H1 (cell line): ENCODE results near the gene RAD51B. TPM values are rescaled to one million over a fixed set of nuclear protein-coding genes. Genes with fewer than 3 reads are reported as not detected.

Source experiments
- CTCF ChIA-PET: fragments of 300-600 bp; sonication (Branson Sonifier 250); formaldehyde crosslinking; loops from one replicate; lab custom pipeline; 2021; ENCODE audit not compliant: partially characterized antibody; lab: Charles Lee
- POLR2A ChIA-PET: fragments of 300-600 bp; sonication (Branson Sonifier 250); formaldehyde crosslinking; loops from one replicate; lab custom pipeline; 2021; ENCODE audit warnings: inconsistent platforms; ENCODE audit not compliant: partially characterized antibody; lab: Charles Lee
- DNase-seq, 2 experiments: peaks; one replicate each; pipeline versions ENCODE4 v3.0.0 to v3.0.0-alpha.2; 2010 to 2022; ENCODE audit warnings: low spot score in 2 of 2, low read depth in 1 of 2, mixed read lengths in 1 of 2
- FAIRE-seq: peaks from 2 replicates; lab custom pipeline; 2011; peaks lifted over from hg19 to GRCh38; lab: Jason Lieb, UNC
- H2AFZ ChIP-seq: 2 replicates; pipeline ENCODE4 v1.8.1; 2012; ENCODE audit warnings: low read length, inconsistent platforms
- H2AK5ac ChIP-seq: 2 replicates; pipeline ENCODE4 v1.6.1; 2013; ENCODE audit warnings: low read depth, low read length
- H2BK120ac ChIP-seq: replicated peaks from 2 replicates; pipeline ENCODE3; 2013; ENCODE audit warnings: low read depth, low read length, inconsistent platforms
- H2BK12ac ChIP-seq: 2 replicates; pipeline ENCODE4 v1.6.1; 2013; ENCODE audit warnings: low read depth, low read length
- H2BK15ac ChIP-seq: 2 replicates; pipeline ENCODE4 v1.6.1; 2013; ENCODE audit warnings: low read length
- H2BK20ac ChIP-seq: 2 replicates; pipeline ENCODE4 v1.6.1; 2013; ENCODE audit warnings: low read length
- H2BK5ac ChIP-seq: 2 replicates; pipeline ENCODE4 v1.6.1; 2013; ENCODE audit warnings: low read depth, low read length
- H3K14ac ChIP-seq: 2 replicates; pipeline ENCODE4 v1.6.1; 2013; ENCODE audit warnings: inconsistent platforms; ENCODE audit not compliant: insufficient read length
- H3K18ac ChIP-seq: 2 replicates; pipeline ENCODE4 v1.6.1; 2013; ENCODE audit warnings: low read length; ENCODE audit errors: extremely low read depth
- H3K23ac ChIP-seq: 2 replicates; pipeline ENCODE4 v1.6.1; 2013; ENCODE audit warnings: inconsistent platforms; ENCODE audit not compliant: insufficient read length
- H3K23me2 ChIP-seq: 2 replicates; pipeline ENCODE4 v1.6.1; 2013; ENCODE audit warnings: low read depth, low read length
- H3K27ac ChIP-seq: 2 replicates; pipeline ENCODE4 v1.6.1; 2011; ENCODE audit warnings: low read depth, low read length, inconsistent platforms
- H3K27me3 ChIP-seq, 4 experiments: replicated peaks in 1 of 4; 1 replicate in 1 of 4; 2 replicates in 3 of 4; pipeline versions ENCODE4 v1.6.1 to v1.8.1; 2011 to 2013; ENCODE audit warnings: low read length in 3 of 4, mild to moderate bottlenecking in 3 of 4, inconsistent platforms in 2 of 4, mixed read lengths in 2 of 4, moderate library complexity in 1 of 4; ENCODE audit not compliant: control insufficient read depth in 3 of 4, insufficient read depth in 3 of 4; ENCODE audit errors: extremely low read depth in 1 of 4
- H3K36me3 ChIP-seq, 4 experiments: 2 replicates each; pipeline versions ENCODE4 v1.6.1 to v1.8.1; 2011 to 2013; ENCODE audit warnings: mild to moderate bottlenecking in 4 of 4, low read length in 3 of 4, moderate library complexity in 2 of 4, control low read depth in 1 of 4, inconsistent platforms in 1 of 4; ENCODE audit not compliant: insufficient read depth in 4 of 4, control insufficient read depth in 2 of 4
- H3K4ac ChIP-seq: replicated peaks from 2 replicates; pipeline ENCODE3; 2013; ENCODE audit warnings: low read length, low read depth, mixed read lengths, inconsistent platforms; ENCODE audit not compliant: insufficient read length
- H3K4me1 ChIP-seq, 4 experiments: replicated peaks in 1 of 4; 1 replicate in 1 of 4; 2 replicates in 3 of 4; pipeline versions ENCODE4 v1.6.1 to v1.8.1; 2011 to 2013; ENCODE audit warnings: low read length in 3 of 4, inconsistent platforms in 2 of 4, mixed read lengths in 1 of 4; ENCODE audit not compliant: insufficient read depth in 4 of 4, control insufficient read depth in 3 of 4
- H3K4me2 ChIP-seq, 2 experiments: 2 replicates each; pipeline versions ENCODE4 v1.6.1 to v1.8.1; 2011 to 2013; ENCODE audit warnings: low read depth in 2 of 2, low read length in 2 of 2, control low read depth in 1 of 2, inconsistent platforms in 1 of 2, mild to moderate bottlenecking in 1 of 2; ENCODE audit not compliant: insufficient read depth in 1 of 2
- H3K4me3 ChIP-seq, 4 experiments: fragments of 200-600, 300-600 bp in 1 of 4; sonication (generic), shearing (Covaris generic), sonication (Bioruptor Twin) in 1 of 4; 2 replicates each; pipeline versions ENCODE4 v1.5.1 to v1.8.1; 2011 to 2016; ENCODE audit warnings: low read length in 4 of 4, low read depth in 3 of 4, control low read depth in 2 of 4, inconsistent platforms in 2 of 4, mild to moderate bottlenecking in 2 of 4, mixed read lengths in 1 of 4, moderate library complexity in 1 of 4; ENCODE audit not compliant: insufficient read depth in 2 of 4; ENCODE audit errors: extremely low read depth in 1 of 4
- H3K56ac ChIP-seq: replicated peaks from 2 replicates; pipeline ENCODE3; 2013; ENCODE audit warnings: low read depth, mild to moderate bottlenecking, mixed read lengths, low read length, inconsistent platforms; ENCODE audit not compliant: insufficient read length
- H3K79me1 ChIP-seq: 2 replicates; pipeline ENCODE4 v1.6.1; 2013; ENCODE audit warnings: low read depth, low read length, control low read depth
- H3K79me2 ChIP-seq, 2 experiments: 2 replicates each; pipeline versions ENCODE4 v1.6.1 to v1.8.1; 2012 to 2013; ENCODE audit warnings: low read length in 2 of 2, mild to moderate bottlenecking in 2 of 2, inconsistent platforms in 1 of 2; ENCODE audit not compliant: insufficient read depth in 2 of 2, control insufficient read depth in 1 of 2
- H3K9ac ChIP-seq, 4 experiments: replicated peaks in 1 of 4; 1 replicate in 1 of 4; 2 replicates in 3 of 4; pipeline versions ENCODE4 v1.6.1 to v1.8.1; 2011 to 2013; ENCODE audit warnings: low read depth in 3 of 4, low read length in 3 of 4, control low read depth in 2 of 4, mild to moderate bottlenecking in 2 of 4, moderate library complexity in 2 of 4, inconsistent platforms in 1 of 4; ENCODE audit errors: extremely low read depth in 1 of 4
- H3K9me3 ChIP-seq, 2 experiments: 2 replicates each; pipeline versions ENCODE4 v1.6.1 to v1.8.1; 2012 to 2013; ENCODE audit warnings: mild to moderate bottlenecking in 2 of 2, moderate library complexity in 2 of 2, control low read depth in 1 of 2, inconsistent platforms in 1 of 2, low read depth in 1 of 2, low read length in 1 of 2, mixed read lengths in 1 of 2; ENCODE audit not compliant: insufficient read depth in 2 of 2
- H4K20me1 ChIP-seq, 2 experiments: replicated peaks in 1 of 2; 2 replicates each; pipeline versions ENCODE3 to v1.8.1; 2011 to 2013; ENCODE audit warnings: inconsistent platforms in 2 of 2, low read length in 2 of 2, mild to moderate bottlenecking in 1 of 2; ENCODE audit not compliant: insufficient read depth in 2 of 2, control insufficient read depth in 1 of 2
- H4K5ac ChIP-seq: 2 replicates; pipeline ENCODE4 v1.6.1; 2013; ENCODE audit warnings: low read length, low read depth, mixed read lengths, inconsistent platforms; ENCODE audit not compliant: insufficient read length
- H4K8ac ChIP-seq: 2 replicates; pipeline ENCODE4 v1.8.0; 2013; ENCODE audit warnings: mild to moderate bottlenecking, moderate library complexity, low read length, inconsistent platforms; ENCODE audit not compliant: insufficient read depth; ENCODE audit errors: extremely low read depth
- H4K91ac ChIP-seq: replicated peaks from 2 replicates; pipeline ENCODE3; 2013; ENCODE audit warnings: low read length, mixed read lengths, inconsistent platforms; ENCODE audit not compliant: insufficient read length
- ASH2L ChIP-seq: fragments of 200-600, 300-600 bp; sonication (generic); IDR thresholded peaks from one replicate; pipeline ENCODE4 v1.7.1; 2017; ENCODE audit warnings: low read length
- ATF3 ChIP-seq: IDR thresholded peaks from 2 replicates; pipeline ENCODE4 v1.6.1; 2011; ENCODE audit warnings: low read depth, mild to moderate bottlenecking, low read length; ENCODE audit not compliant: insufficient read depth
- BRCA1 ChIP-seq: IDR thresholded peaks from 2 replicates; pipeline ENCODE4 v1.6.1; 2012; ENCODE audit warnings: low read depth, low read length, improper control_type of control experiment
- EGR1 ChIP-seq: IDR thresholded peaks from 2 replicates; pipeline ENCODE4 v1.6.1; 2011; ENCODE audit warnings: low read depth, low read length, borderline replicate concordance
- JUN ChIP-seq: IDR thresholded peaks from 2 replicates; pipeline ENCODE4 v1.6.1; 2011; ENCODE audit warnings: low read depth, mild to moderate bottlenecking, improper control_type of control experiment, low read length
- KDM5A ChIP-seq: fragments of 200-600 bp; IDR thresholded peaks from 2 replicates; pipeline ENCODE4 v1.7.1; 2012; ENCODE audit warnings: mild to moderate bottlenecking, low read length, inconsistent platforms, mixed read lengths
- POLR2AphosphoS5 ChIP-seq: IDR thresholded peaks from 2 replicates; pipeline ENCODE4 v1.6.1; 2011; ENCODE audit warnings: low read depth, low read length
- RAD21 ChIP-seq, 2 experiments: IDR thresholded peaks in 1 of 2; conservative IDR thresholded peaks in 1 of 2; 2 replicates each; pipeline ENCODE4 v1.6.1; 2011; ENCODE audit warnings: low read depth in 2 of 2, low read length in 2 of 2, improper control_type of control experiment in 1 of 2, inconsistent platforms in 1 of 2, mild to moderate bottlenecking in 1 of 2, moderate library complexity in 1 of 2
- RXRA ChIP-seq: IDR thresholded peaks from 2 replicates; pipeline ENCODE4 v1.6.1; 2011; ENCODE audit warnings: low read depth, mild to moderate bottlenecking, low read length, moderate library complexity; ENCODE audit not compliant: insufficient read depth
- SIX5 ChIP-seq: IDR thresholded peaks from 2 replicates; pipeline ENCODE4 v1.6.1; 2011; ENCODE audit warnings: mild to moderate bottlenecking, low read depth, low read length
- SP1 ChIP-seq: IDR thresholded peaks from 2 replicates; pipeline ENCODE4 v1.6.1; 2011; ENCODE audit warnings: low read depth, low read length
- SRF ChIP-seq: IDR thresholded peaks from 2 replicates; pipeline ENCODE4 v1.6.1; 2011; ENCODE audit warnings: mild to moderate bottlenecking, low read depth, low read length, moderate library complexity
- TAF7 ChIP-seq: optimal IDR thresholded peaks from 2 replicates; pipeline ENCODE3; 2011; ENCODE audit warnings: low read depth, mild to moderate bottlenecking, inconsistent platforms, low read length, moderate library complexity, borderline replicate concordance
- WGBS, 2 experiments: shearing (Covaris generic) in 1 of 2; methylation state at CpG; one replicate each; pipeline versions ENCODE4 v1.1.6 to v1.1.7; 2013 to 2015; ENCODE audit warnings: low lambda C conversion rate in 2 of 2, mixed read lengths in 2 of 2, inconsistent platforms in 1 of 2, low coverage in 1 of 2, missing lambda C conversion rate in 1 of 2; ENCODE audit not compliant: insufficient replicate concordance in 2 of 2, insufficient coverage in 1 of 2, insufficient read length in 1 of 2; ENCODE audit errors: extremely low coverage in 1 of 2, missing lambda C conversion rate in 1 of 2; 5-methylcytosine and 5-hydroxymethylcytosine counted together
- polyA plus RNA-seq, 7 experiments: library from polyadenylated mRNA; depleted of rRNA in 3 of 7; stranded (reverse) in 5 of 7; unstranded in 2 of 7; fragments of >200 nt in 5 of 7; fragments of 200-250 nt in 2 of 7; gene quantifications; 1 replicate in 5 of 7; 2 replicates in 1 of 7; 4 replicates in 1 of 7; pipeline versions ENCODE4 v1.2.1 to v1.2.3, GENCODE V29; 2011 to 2013; ENCODE audit warnings: missing spikeins in 2 of 7, mixed read lengths in 2 of 7
- total RNA-seq: library from RNA; stranded (reverse); fragmentation: NEBNext Ultra II Directional; extraction: Animal tissue kit (Norgen Biotek cat#: 25700); gene quantifications from 2 replicates; pipeline ENCODE4 v1.2.1, GENCODE V29; 2021

RAD51B gene
- total and polyA plus RNA-seq, 2 of the 8 experiments (the other 6 are each of a cell fraction or from before 2014, with no cell fraction given) = 3.9 to 14.9 TPM

- no peak overlapping the region for H2BK120ac ChIP-seq
- FAIRE-seq = no peak
- H3K36me3 ChIP-seq = no peaks in the 10 kb centered on the region
- H3K4ac ChIP-seq = no peak overlapping the region
- H3K4me1 ChIP-seq = no peaks in the 10 kb centered on the region
- H2BK12ac ChIP-seq = no peak overlapping the region
- no peak overlapping the region for H3K14ac ChIP-seq
- H2BK5ac ChIP-seq = no peak overlapping the region
- no peak for DNase-seq
- no peak overlapping the region for H2AFZ ChIP-seq
- no peak overlapping the region for H3K9ac ChIP-seq
- no peaks in the 10 kb centered on the region for H3K9me3 ChIP-seq
- CTCF ChIA-PET = interaction anchor here (1.2 kb wide), 1 partner anchor 9 kb away, joined by 3 read pairs; no protein-coding TSS in a partner anchor
- H3K27ac ChIP-seq = no peak overlapping the region
- H3K27me3 ChIP-seq = no peaks in the 10 kb centered on the region
- H3K23ac ChIP-seq = no peak overlapping the region
- H3K4me2 ChIP-seq = no peak overlapping the region
- H3K18ac ChIP-seq = no peak overlapping the region
- H3K56ac ChIP-seq = no peak overlapping the region
- H2BK15ac ChIP-seq = no peak overlapping the region
- 95% methylated on average over 4 of the region's 4 CpGs; no CpG with 5 or more reads in 1 of the 2 experiments for WGBS, 2 experiments
- POLR2A ChIA-PET = no interaction called here
- H4K5ac ChIP-seq = no peak overlapping the region
- H4K91ac ChIP-seq = no peak overlapping the region
- H2AK5ac ChIP-seq = no peak overlapping the region
- H3K79me1 ChIP-seq = no peaks in the 10 kb centered on the region
- H3K4me3 ChIP-seq = no peak overlapping the region
- no peak overlapping the region for H2BK20ac ChIP-seq
- no peaks in the 10 kb centered on the region for H3K23me2 ChIP-seq
- no peaks in the 10 kb centered on the region for H4K20me1 ChIP-seq
- H3K79me2 ChIP-seq = no peaks in the 10 kb centered on the region
- no peak overlapping the region for H4K8ac ChIP-seq
- TF ChIP-seq JUN = no peak
- TF ChIP-seq KDM5A = no peak
- TF ChIP-seq BRCA1 = no peak
- TF ChIP-seq RXRA = no peak
- TF ChIP-seq POLR2AphosphoS5 = no peak
- no peak for TF ChIP-seq RAD21 (IDR thresholded peaks at IDR 0.05 in 1 of 2, conservative IDR thresholded peaks at IDR 0.05 in 1 of 2; ENCODE audit: low read depth in 2 of 2, low read length in 2 of 2)
- TF ChIP-seq SRF = no peak
- no peak for TF ChIP-seq SP1
- no peak for TF ChIP-seq ASH2L
- no peak for TF ChIP-seq EGR1
- TF ChIP-seq TAF7 = no peak
- no peak for TF ChIP-seq ATF3
- no peak for TF ChIP-seq SIX5
These were observed 289.7 kb downstream of the RAD51B start for GRCh38 chr14:68109132-68109900.
